Body of pancreas (tissue), 4 donors: Measurements from ENCODE around the gene MPG. TPM values are rescaled to one million over a fixed set of nuclear protein-coding genes. Genes with fewer than 3 reads are reported as not detected.

Experiments used
- ATAC-seq: fragments of 150-250 bp; one replicate; pipeline ENCODE4 v1.9.1; 2016
- DNase-seq, 4 donors: peaks; one replicate each; pipeline ENCODE4 v3.0.0-alpha.2; 2019
- H3K27ac ChIP-seq, 4 donors: fragments of 200-600 bp; sonication (generic); 1 replicate in 3 of 4; 2 replicates in 1 of 4; pipeline versions ENCODE4 v1.5.1 to v1.6.1; 2016 to 2019; ENCODE audit warnings: mild to moderate bottlenecking in 1 of 4, mixed read lengths in 1 of 4, moderate library complexity in 1 of 4
- H3K27me3 ChIP-seq, 2 donors: fragments of 200-600 bp; sonication (generic); one replicate each; pipeline ENCODE4 v1.6.0; 2016; ENCODE audit warnings: mild to moderate bottlenecking in 1 of 2
- H3K36me3 ChIP-seq, 2 donors: fragments of 200-600 bp; sonication (generic); replicated peaks in 1 of 2; 2 replicates each; pipeline ENCODE4 v1.5.1; 2016; ENCODE audit warnings: low read depth in 2 of 2; ENCODE audit not compliant: insufficient read depth in 1 of 2
- H3K4me1 ChIP-seq: fragments of 200-600 bp; sonication (generic); one replicate; pipeline ENCODE4 v1.6.0; 2016
- H3K4me3 ChIP-seq, 2 donors: fragments of 200-600 bp; sonication (generic); 1 replicate in 1 of 2; 2 replicates in 1 of 2; pipeline ENCODE4 v1.5.1; 2016 to 2019
- H3K9me3 ChIP-seq, 3 donors: fragments of 200-600 bp; sonication (generic); 1 replicate in 2 of 3; 2 replicates in 1 of 3; pipeline ENCODE4 v1.5.1; 2016
- CTCF ChIP-seq, 7 experiments: fragments of 450-650 bp in 4 of 7; fragments of 200-600 bp in 3 of 7; sonication (generic) in 3 of 7; IDR thresholded peaks; one replicate each; pipeline ENCODE4 v1.5.1; 2016 to 2019; ENCODE audit warnings: antibody characterized with exemption in 7 of 7
- POLR2A ChIP-seq, 3 donors: fragments of 450-650 bp; IDR thresholded peaks; one replicate each; pipeline ENCODE4 v1.6.1; 2016; ENCODE audit warnings: antibody characterized with exemption in 3 of 3, mild to moderate bottlenecking in 2 of 3
- WGBS, 2 donors: methylation state at CpG; one replicate each; pipeline ENCODE4 v1.1.5; 2017; 5-methylcytosine and 5-hydroxymethylcytosine counted together
- intact Hi-C: fragments of 100-400 bp; cut with DNase I; formaldehyde crosslinking; loops from one replicate; pipeline ENCODE4 v1.15.1; 2023
- total RNA-seq, 2 donors: library from RNA; depleted of rRNA; stranded (reverse); fragments of >200 nt; gene quantifications; one replicate each; pipeline ENCODE4 v1.1.0, GENCODE V29; 2016

The MPG gene
- total RNA-seq, 2 donors from 2014 or later: 65.6 to 66.9 TPM

- Histone ChIP-seq H3K27me3 (no peaks in the 10 kb centered on the region), H3K27ac (no peak overlapping the region), H3K9me3 (no peaks in the 10 kb centered on the region), H3K4me3 (no peak overlapping the region), H3K36me3 (no peaks in the 10 kb centered on the region), H3K4me1 (no peaks in the 10 kb centered on the region)
- intact Hi-C loops: no loop called here
- no peak for ATAC-seq
- WGBS, 2 donors: 81 to 91% methylated on average over 8 to 13 of the region's 13 CpGs
- DNase-seq: peak in 2 of 4 donors; percentile 21 to 28
- no peak for TF ChIP-seq CTCF (IDR thresholded peaks at IDR 0.05)
- TF ChIP-seq POLR2A (IDR thresholded peaks at IDR 0.05): no peak
Observed at GRCh38 chr16:38941-39892, 38.8 kb upstream of the MPG start.

GRCh38 chr16:41439-42068, 36.5 kb upstream of the MPG start:
- DNase-seq: peak in 1 of 4 donors; percentile 8
- Histone ChIP-seq H3K4me3 (no peak overlapping the region), H3K9me3 (no peaks in the 10 kb centered on the region), H3K27ac (no peak overlapping the region), H3K36me3 (peaks cover 0 to 2% of the 10 kb centered on the region in 2 donors), H3K27me3 (no peaks in the 10 kb centered on the region), H3K4me1 (no peaks in the 10 kb centered on the region)
- ATAC-seq: no peak
- 88 to 89% methylated on average over 19 to 22 of the region's 22 CpGs for WGBS, 2 donors
- intact Hi-C loops: no loop called here
- TF ChIP-seq POLR2A (IDR thresholded peaks at IDR 0.05) (no peak), CTCF (IDR thresholded peaks at IDR 0.05) (no peak)

GRCh38 chr16:42069-42457, 36.0 kb upstream of the MPG start:
- intact Hi-C loops: no loop called here
- H3K27ac ChIP-seq: no peak overlapping the region
- no peaks in the 10 kb centered on the region for H3K27me3 ChIP-seq
- H3K9me3 ChIP-seq: no peaks in the 10 kb centered on the region
- ATAC-seq: no peak
- peaks cover 0 to 2% of the 10 kb centered on the region in 2 donors for H3K36me3 ChIP-seq
- H3K4me3 ChIP-seq: no peak overlapping the region
- WGBS, 2 donors: 80 to 85% methylated on average over 11 of the region's 11 CpGs
- no peak for DNase-seq
- no peak for TF ChIP-seq CTCF (IDR thresholded peaks at IDR 0.05)
- TF ChIP-seq POLR2A (IDR thresholded peaks at IDR 0.05): no peak
- H3K4me1 ChIP-seq: no peaks in the 10 kb centered on the region

GRCh38 chr16:42691-43090, 35.3 kb upstream of the MPG start:
- Histone ChIP-seq H3K36me3 (peaks cover 0 to 5% of the 10 kb centered on the region in 2 donors), H3K4me3 (no peak overlapping the region), H3K27ac (no peak overlapping the region), H3K9me3 (no peaks in the 10 kb centered on the region), H3K4me1 (no peaks in the 10 kb centered on the region), H3K27me3 (no peaks in the 10 kb centered on the region)
- DNase-seq: peak in 1 of 4 donors; percentile 1
- TF ChIP-seq POLR2A (IDR thresholded peaks at IDR 0.05): no peak
- intact Hi-C loops: no loop called here
- no peak for ATAC-seq
- 90% methylated on average over 4 of the region's 4 CpGs for WGBS, 2 donors

- Histone ChIP-seq H3K4me1 (no peaks in the 10 kb centered on the region), H3K27ac (no peak overlapping the region), H3K27me3 (no peaks in the 10 kb centered on the region), H3K9me3 (no peaks in the 10 kb centered on the region), H3K4me3 (no peak overlapping the region), H3K36me3 (peaks cover 0 to 5% of the 10 kb centered on the region in 2 donors)
- no peak for ATAC-seq
- intact Hi-C loops: no loop called here
- peak in 1 of 4 donors; percentile 2 for DNase-seq
- 77 to 84% methylated on average over 5 of the region's 5 CpGs for WGBS, 2 donors
- no peak for TF ChIP-seq CTCF (IDR thresholded peaks at IDR 0.05)
- TF ChIP-seq POLR2A (IDR thresholded peaks at IDR 0.05): no peak
Observed at GRCh38 chr16:43294-43693, 34.7 kb upstream of the MPG start.
